HG03135 (cell line): ENCODE measurements around the gene KIRREL3.
A peak's percentile ranks its signal among the peaks of the same experiment; 100 is the strongest.

Source experiments
- ATAC-seq: cut with Tn5 transposase; IDR thresholded peaks from one replicate; pipeline ENCODE4 v1.9.1; 2021; ENCODE audit warnings: mild to moderate bottlenecking, moderate library complexity; ENCODE audit not compliant: unreplicated experiment

The KIRREL3 gene

GRCh38 chr11:126497581-126498122, 502.9 kb downstream of the KIRREL3 start:
- ATAC-seq: no peak

- no peak for ATAC-seq
Observed at GRCh38 chr11:126496576-126497337, 503.8 kb downstream of the KIRREL3 start.

GRCh38 chr11:126495281-126496220, 505.0 kb downstream of the KIRREL3 start:
- no peak for ATAC-seq

GRCh38 chr11:126494831-126495230, 505.7 kb downstream of the KIRREL3 start:
- no peak for ATAC-seq

DNA sequence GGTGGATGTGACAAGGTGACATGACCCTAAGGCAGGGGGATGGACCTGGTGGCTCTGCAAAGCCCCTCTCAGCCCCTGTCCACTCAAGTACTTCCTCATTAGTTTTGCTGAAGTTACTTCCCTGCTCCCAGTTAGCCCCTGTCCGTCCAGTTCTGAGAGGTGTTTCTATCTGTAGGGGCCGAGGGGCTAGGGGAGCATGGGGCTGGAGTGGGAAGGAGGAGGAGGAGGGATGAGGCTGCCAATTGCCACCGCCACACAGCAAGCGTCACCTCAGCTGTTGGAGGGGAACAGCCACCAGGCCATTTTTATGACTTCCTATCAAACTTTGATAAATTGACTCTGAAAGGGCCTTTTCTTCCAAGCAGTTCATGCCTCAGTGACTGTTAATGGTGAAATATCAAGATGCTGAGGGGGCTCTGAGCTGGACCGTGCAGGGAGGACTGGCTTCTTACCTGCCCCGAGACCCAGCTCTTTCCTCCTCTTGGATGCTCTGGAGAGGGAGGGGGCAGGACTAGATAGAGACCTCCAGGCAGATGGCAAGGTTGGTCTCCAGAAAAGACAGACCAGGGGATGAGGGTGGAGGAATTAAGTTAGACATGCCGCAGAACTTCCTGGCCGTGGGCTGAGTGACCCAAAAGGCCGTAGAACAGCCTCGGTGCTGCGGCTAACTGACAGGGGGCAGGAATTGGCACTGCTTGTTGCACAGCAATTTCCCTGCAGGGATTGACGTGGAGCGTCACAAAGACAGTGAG, 508.1 kb downstream of the KIRREL3 start:
- no peak for ATAC-seq

GRCh38 chr11:126491092-126491491, 509.5 kb downstream of the KIRREL3 start:
- no peak for ATAC-seq

- no peak for ATAC-seq
Observed at GRCh38 chr11:126489836-126490660, 510.5 kb downstream of the KIRREL3 start.

GRCh38 chr11:126488591-126489370, 511.8 kb downstream of the KIRREL3 start:
- ATAC-seq: no peak

DNA sequence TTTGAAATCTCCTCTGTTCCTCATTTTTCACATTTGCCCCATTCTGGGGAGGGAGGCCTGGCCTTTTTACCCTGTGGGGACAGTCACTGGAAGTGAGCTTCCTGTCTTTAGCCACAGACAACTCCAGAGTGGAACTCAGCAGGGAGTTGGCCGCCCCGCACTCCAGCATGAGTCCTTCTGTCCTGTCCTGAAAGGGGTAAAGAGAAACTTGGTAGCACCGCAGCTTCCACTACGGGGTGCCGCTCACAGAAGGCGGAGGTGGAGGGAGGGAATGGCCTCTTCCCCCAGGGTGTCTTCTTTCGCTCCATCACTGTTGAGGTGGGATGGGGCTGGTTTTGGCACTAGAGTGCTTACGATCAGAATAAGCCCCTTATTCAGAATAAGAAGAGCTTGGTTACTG, 512.9 kb downstream of the KIRREL3 start:
- ATAC-seq: no peak

- no peak for ATAC-seq
Observed at GRCh38 chr11:126485986-126486635, 514.5 kb downstream of the KIRREL3 start.

DNA sequence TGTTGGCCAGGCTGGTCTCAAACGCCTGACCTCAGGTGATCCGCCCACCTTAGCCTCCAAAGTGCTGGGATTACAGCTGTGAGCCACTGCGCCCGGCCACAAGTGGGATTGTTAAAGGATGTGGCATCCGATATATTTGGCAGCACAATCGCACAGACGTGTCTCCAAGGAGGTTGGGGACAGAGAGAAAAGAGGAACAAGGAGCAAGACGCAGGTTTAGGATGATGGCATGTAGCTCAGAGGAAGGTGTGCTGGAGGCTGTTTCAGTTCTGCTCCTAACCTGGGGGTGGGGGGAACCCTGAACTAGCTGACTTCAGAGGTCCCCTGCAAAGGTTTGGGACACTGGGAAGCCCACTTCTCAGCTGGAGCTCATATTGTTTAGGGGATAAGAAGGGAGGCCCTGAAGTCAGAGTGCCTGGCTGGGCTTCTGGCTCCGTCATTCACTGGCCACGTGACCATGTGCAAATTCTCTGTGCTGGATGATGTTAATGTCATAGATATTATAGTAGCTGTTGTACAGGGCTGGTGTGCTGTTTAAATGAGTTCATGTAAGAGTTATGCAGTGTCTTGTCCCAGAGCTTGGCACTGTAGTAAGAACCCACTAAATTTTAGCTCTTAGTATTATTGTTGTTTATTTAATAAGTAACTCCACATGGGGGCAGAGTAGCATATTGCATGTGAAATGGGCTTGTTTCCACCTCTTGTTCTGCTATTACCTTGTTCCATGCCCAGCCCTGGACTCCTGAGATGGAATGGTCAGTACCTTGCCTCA, 515.4 kb downstream of the KIRREL3 start:
- ATAC-seq: peak; percentile 60

DNA sequence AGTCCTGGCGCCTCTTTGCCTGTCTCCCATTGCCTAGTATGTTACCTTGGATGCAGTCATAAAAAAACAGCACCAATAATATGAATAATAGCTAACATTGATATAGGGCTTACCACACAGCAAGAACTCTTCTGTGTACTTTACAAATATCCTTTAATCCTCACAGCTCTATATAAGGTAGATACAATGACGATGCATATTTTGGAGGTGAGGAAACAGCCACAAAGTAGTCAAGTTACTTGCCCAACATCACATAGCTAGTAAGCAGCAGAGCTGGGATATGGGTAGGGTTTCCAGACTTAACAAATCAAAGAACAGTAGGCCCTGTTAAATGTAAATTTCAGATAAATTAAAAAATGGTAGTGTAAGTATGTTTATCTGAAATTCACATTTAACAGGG, 516.3 kb downstream of the KIRREL3 start:
- no peak for ATAC-seq

DNA sequence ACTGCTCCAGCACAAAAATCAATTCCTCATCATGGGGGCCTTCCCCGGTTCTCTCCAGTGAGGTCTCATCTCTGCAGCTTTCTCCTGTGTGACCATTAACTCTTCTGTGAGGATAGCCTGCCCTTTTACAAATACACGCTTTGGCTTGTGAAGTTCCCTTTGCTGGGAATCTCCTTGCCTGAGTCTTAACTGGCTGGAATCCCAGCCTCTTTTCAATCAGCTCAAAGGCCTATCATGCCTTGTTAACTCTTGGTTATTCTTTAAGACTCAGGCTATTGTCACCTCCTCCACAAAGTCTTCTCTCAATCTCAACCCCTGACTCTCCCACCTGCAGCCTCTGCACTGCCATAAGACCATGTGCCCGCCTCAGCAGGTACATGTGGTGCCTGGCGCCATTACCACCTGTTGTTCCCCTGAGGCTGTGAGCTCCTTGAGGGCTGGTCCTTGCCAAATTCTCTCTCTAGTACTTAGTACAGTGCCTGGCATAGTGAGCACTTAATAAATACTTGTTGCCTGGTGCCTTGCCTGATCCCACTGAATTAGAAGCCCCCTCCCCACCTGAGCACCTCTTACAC, 516.9 kb downstream of the KIRREL3 start:
- no peak for ATAC-seq

- no peak for ATAC-seq
Observed at GRCh38 chr11:126482586-126483108, 517.9 kb downstream of the KIRREL3 start.

- ATAC-seq: no peak
Observed at GRCh38 chr11:126481303-126481680, 519.3 kb downstream of the KIRREL3 start.

- peak; percentile 61 for ATAC-seq
Observed at GRCh38 chr11:126480410-126481302, 519.9 kb downstream of the KIRREL3 start.
